Measurements from ENCODE around the gene RAI2. TPM values are rescaled to one million over a fixed set of nuclear protein-coding genes. Genes with fewer than 3 reads are reported as not detected.

Gene RAI2
- total RNA-seq, 2 donors from 2014 or later: 13.9 to 29.6 TPM

DNA sequence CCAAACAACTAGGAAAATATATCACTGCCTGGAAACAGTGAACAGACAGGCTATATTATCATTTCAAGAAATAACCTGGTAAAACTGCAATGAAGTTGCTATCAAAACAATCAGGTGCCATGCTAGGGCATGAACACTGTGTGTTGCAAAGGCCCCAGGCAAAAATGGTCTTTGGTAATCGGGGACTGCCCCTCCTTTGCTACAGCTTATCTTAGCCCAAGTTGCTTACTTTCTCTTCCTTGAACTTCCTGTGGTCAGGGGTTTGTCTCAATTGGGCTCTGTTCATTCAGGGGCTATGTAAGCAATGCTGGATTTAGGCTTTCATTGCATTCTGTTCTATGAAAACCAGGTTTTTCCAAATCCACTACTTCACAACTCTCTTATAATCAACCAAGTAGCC lies 93.4 kb downstream of the RAI2 start:
- no peak for DNase-seq (ENCODE audit: low spot score)
- H3K4me1 ChIP-seq: no peaks in the 10 kb centered on the region
- H3K27ac ChIP-seq: no peak overlapping the region
- H3K9me3 ChIP-seq: no peaks in the 10 kb centered on the region
- H3K4me3 ChIP-seq: no peak overlapping the region
- no peaks in the 10 kb centered on the region for H3K36me3 ChIP-seq
- H3K27me3 ChIP-seq: no peaks in the 10 kb centered on the region
- TF ChIP-seq, protein P1, sequence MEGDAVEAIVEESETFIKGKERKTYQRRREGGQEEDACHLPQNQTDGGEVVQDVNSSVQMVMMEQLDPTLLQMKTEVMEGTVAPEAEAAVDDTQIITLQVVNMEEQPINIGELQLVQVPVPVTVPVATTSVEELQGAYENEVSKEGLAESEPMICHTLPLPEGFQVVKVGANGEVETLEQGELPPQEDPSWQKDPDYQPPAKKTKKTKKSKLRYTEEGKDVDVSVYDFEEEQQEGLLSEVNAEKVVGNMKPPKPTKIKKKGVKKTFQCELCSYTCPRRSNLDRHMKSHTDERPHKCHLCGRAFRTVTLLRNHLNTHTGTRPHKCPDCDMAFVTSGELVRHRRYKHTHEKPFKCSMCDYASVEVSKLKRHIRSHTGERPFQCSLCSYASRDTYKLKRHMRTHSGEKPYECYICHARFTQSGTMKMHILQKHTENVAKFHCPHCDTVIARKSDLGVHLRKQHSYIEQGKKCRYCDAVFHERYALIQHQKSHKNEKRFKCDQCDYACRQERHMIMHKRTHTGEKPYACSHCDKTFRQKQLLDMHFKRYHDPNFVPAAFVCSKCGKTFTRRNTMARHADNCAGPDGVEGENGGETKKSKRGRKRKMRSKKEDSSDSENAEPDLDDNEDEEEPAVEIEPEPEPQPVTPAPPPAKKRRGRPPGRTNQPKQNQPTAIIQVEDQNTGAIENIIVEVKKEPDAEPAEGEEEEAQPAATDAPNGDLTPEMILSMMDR (IDR thresholded peaks at IDR 0.05): no peak

DNA sequence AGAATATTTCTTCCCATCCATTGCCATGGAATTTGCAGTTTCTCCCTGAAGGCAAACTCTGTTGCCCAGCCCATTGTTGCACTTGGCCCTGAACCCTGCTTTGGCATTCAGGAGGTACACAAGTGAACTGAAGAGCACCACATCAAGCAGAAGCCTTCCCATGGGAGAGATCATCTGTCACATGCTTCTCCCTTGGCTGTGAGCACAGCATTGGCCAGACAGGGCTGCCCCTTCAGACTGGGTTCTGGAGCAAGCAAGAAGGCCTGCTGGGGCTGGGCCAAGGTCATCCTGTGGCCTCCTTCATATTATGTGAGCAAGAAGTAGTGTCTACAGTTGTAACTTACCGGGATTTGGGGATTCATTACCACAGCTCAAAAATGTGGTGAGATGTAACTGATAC lies 101.1 kb downstream of the RAI2 start:
- TF ChIP-seq, protein P1 (IDR thresholded peaks at IDR 0.05): no peak
- Histone ChIP-seq H3K4me1 (no peaks in the 10 kb centered on the region), H3K27me3 (no peaks in the 10 kb centered on the region), H3K4me3 (no peak overlapping the region), H3K27ac (no peak overlapping the region), H3K36me3 (no peaks in the 10 kb centered on the region), H3K9me3 (no peaks in the 10 kb centered on the region)
- no peak for DNase-seq (ENCODE audit: low spot score)

DNA sequence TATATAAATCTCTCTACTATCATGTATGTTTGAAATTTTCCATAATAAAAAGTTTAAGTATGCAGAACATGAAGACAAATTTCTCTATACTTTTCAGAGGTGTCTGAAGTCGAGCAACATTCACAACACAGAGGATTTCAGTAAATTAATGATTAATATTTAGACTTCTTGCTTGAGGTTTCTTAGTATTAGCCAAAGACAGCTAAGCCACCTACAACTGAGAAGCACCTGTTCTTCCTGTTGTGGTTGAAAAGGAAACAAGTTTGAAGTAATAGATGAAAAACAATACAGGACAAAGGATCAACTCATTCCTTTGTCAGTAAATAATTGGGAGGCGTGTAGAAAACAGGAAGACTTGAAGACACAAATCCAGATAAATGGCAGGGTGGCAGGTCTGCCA lies 102.7 kb downstream of the RAI2 start:
- Histone ChIP-seq H3K9me3 (no peaks in the 10 kb centered on the region), H3K27ac (no peak overlapping the region), H3K27me3 (no peaks in the 10 kb centered on the region), H3K36me3 (no peaks in the 10 kb centered on the region), H3K4me3 (no peak overlapping the region), H3K4me1 (no peaks in the 10 kb centered on the region)
- TF ChIP-seq, protein P1 (IDR thresholded peaks at IDR 0.05): no peak
- DNase-seq (ENCODE audit: low spot score): no peak

DNA sequence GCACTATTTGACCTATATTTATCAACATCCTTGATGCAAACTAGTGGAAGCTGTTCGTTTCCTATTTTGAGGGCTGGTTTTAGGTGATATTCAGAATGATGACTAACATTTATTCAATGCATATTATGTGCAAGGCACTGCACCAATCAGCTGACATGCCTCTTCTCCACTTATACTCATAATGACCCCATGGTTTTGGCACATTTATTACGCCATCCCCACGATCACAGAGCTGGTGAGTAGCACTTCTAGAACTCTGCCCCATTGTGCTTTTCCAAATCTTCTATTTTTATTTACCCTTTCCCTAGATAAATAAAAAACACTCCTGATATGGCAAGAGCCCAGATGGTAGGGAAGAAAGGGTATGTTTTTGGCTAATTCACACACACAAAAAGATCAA lies 110.7 kb downstream of the RAI2 start:
- Histone ChIP-seq H3K4me3 (no peak overlapping the region), H3K36me3 (peaks cover 15% of the 10 kb centered on the region), H3K27me3 (no peaks in the 10 kb centered on the region), H3K9me3 (no peaks in the 10 kb centered on the region), H3K4me1 (no peaks in the 10 kb centered on the region), H3K27ac (no peak overlapping the region)
- no peak for DNase-seq (ENCODE audit: low spot score)
- TF ChIP-seq, protein P1 (IDR thresholded peaks at IDR 0.05): no peak

Other genes starting within 250 kb of the RAI2 start
- 1 to 10 TPM; 5.5 to 7.7 TPM for gene SCML1, start 123.8 kb downstream of the RAI2 start, total RNA-seq

Data from right atrium auricular region (tissue), 2 donors.